Loucy (cell line): ENCODE measurements around the gene GNLY.

ENCODE experiments used
- CTCF ChIP-seq: fragments of 200-600 bp; sonication (generic); conservative IDR thresholded peaks from 2 replicates; pipeline ENCODE4 v1.5.1; 2014; ENCODE audit warnings: mild to moderate bottlenecking, antibody characterized with exemption, low read length
- EZH2phosphoT487 ChIP-seq: fragments of 200-600 bp; IDR thresholded peaks from 2 replicates; pipeline ENCODE4 v1.6.1; 2018; ENCODE audit warnings: antibody characterized with exemption, mild to moderate bottlenecking, moderate library complexity, borderline replicate concordance

- no peak for TF ChIP-seq CTCF
- no peak for TF ChIP-seq EZH2phosphoT487
Observed at GRCh38 chr2:85744741-85745601, 50.8 kb downstream of the GNLY start.
